Measurements from ENCODE around the gene RHOT2. TPM values are rescaled to one million over a fixed set of nuclear protein-coding genes. Genes with fewer than 3 reads are reported as not detected.

Gene RHOT2
- total and polyA plus RNA-seq, 3 donors from 2014 or later = 77.7 to 176 (median 157) TPM

GRCh38 chr16:674214-674881 is 6.4 kb downstream of the RHOT2 start:
- peak; percentile 58 for DNase-seq
- TF ChIP-seq POLR2A (IDR thresholded peaks at IDR 0.05) (no peak), CTCF (IDR thresholded peaks at IDR 0.05) (no peak)
- H3K4me1 ChIP-seq = peaks cover 26% of the 10 kb centered on the region

GRCh38 chr16:674968-675883 is 7.3 kb downstream of the RHOT2 start, which contains the start of gene RHBDL1:
RHBDL1 (plus strand) TSS chr16:675671; CDS start chr16:675791, 120 bp downstream.
- H3K4me1 ChIP-seq = peaks cover 26% of the 10 kb centered on the region
- H3K9me3 ChIP-seq = no peaks in the 10 kb centered on the region
- intact Hi-C loops (cut with DNase I; ENCODE audit: low total_unique reads) = no loop called here
- DNase-seq = no peak
- no peak for TF ChIP-seq CTCF (IDR thresholded peaks at IDR 0.05)
- no peak for TF ChIP-seq POLR2A (IDR thresholded peaks at IDR 0.05)
- H3K27me3 ChIP-seq = no peaks in the 10 kb centered on the region
- no peaks in the 10 kb centered on the region for H3K36me3 ChIP-seq (ENCODE audit: low read depth, missing control alignments)
- H3K4me3 ChIP-seq = peak within 1 kb of the TSS in 1 of 2 donors; percentile 24
- peak within 1 kb of the TSS in 1 of 2 donors; percentile 64 for H3K27ac ChIP-seq
- 6 to 11% methylated on average over 3 to 61 of the region's 73 CpGs for WGBS, 2 donors

More at GRCh38 chr16:674214-674881, 6.4 kb downstream of the RHOT2 start:
- no peaks in the 10 kb centered on the region for H3K36me3 ChIP-seq (ENCODE audit: low read depth, missing control alignments)
- no peak overlapping the region for H3K4me3 ChIP-seq
- 52 to 61% methylated on average over 6 to 21 of the region's 22 CpGs for WGBS, 2 donors
- intact Hi-C loops (cut with DNase I; ENCODE audit: low total_unique reads) = no loop called here
- no peak overlapping the region for H3K27ac ChIP-seq
- H3K27me3 ChIP-seq = no peaks in the 10 kb centered on the region
- no peaks in the 10 kb centered on the region for H3K9me3 ChIP-seq

GRCh38 chr16:675884-676564 is 8.1 kb downstream of the RHOT2 start:
- TF ChIP-seq CTCF (IDR thresholded peaks at IDR 0.05) (no peak), POLR2A (IDR thresholded peaks at IDR 0.05) (no peak)
- H3K9me3 ChIP-seq = no peaks in the 10 kb centered on the region
- peak overlapping the region in 1 of 2 donors; percentile 64 for H3K27ac ChIP-seq
- no peaks in the 10 kb centered on the region for H3K27me3 ChIP-seq
- H3K4me1 ChIP-seq = peaks cover 29% of the 10 kb centered on the region
- H3K4me3 ChIP-seq = peak overlapping the region in 1 of 2 donors; percentile 24
- WGBS, 2 donors = 34 to 43% methylated on average over 7 to 25 of the region's 25 CpGs
- intact Hi-C loops (cut with DNase I; ENCODE audit: low total_unique reads) = no loop called here
- no peaks in the 10 kb centered on the region for H3K36me3 ChIP-seq (ENCODE audit: low read depth, missing control alignments)
- DNase-seq = no peak

- Histone ChIP-seq H3K4me1 (peaks cover 34% of the 10 kb centered on the region), H3K9me3 (no peaks in the 10 kb centered on the region), H3K36me3 (ENCODE audit: low read depth, missing control alignments) (no peaks in the 10 kb centered on the region), H3K4me3 (no peak overlapping the region), H3K27me3 (no peaks in the 10 kb centered on the region), H3K27ac (no peak overlapping the region)
- WGBS, 2 donors = 87 to 94% methylated on average over 10 to 21 of the region's 21 CpGs
- DNase-seq = no peak
- intact Hi-C loops (cut with DNase I; ENCODE audit: low total_unique reads) = no loop called here
- no peak for TF ChIP-seq POLR2A (IDR thresholded peaks at IDR 0.05)
- TF ChIP-seq CTCF (IDR thresholded peaks at IDR 0.05) = no peak
These were observed 8.6 kb downstream of the RHOT2 start for GRCh38 chr16:676565-676902.

Measured in testis (tissue), 3 donors.